Caco-2 (cell line): ENCODE data around the gene TRIM71. TPM values are rescaled to one million over a fixed set of nuclear protein-coding genes. Genes with fewer than 3 reads are reported as not detected.

Source experiments
- BruUV-seq: library from RNA; stranded (reverse); fragments of 400-500 nt; replicated peaks from 2 replicates; lab custom pipeline; 2021; lab: Mats Ljungman, UMichigan
- CTCF ChIA-PET: fragments of 300-600 bp; sonication (Branson Sonifier 250); formaldehyde crosslinking; loops from one replicate; lab custom pipeline; 2022; ENCODE audit warnings: antibody characterized with exemption; lab: Charles Lee
- POLR2A ChIA-PET: fragments of 300-600 bp; sonication (Branson Sonifier 250); formaldehyde crosslinking; loops from one replicate; lab custom pipeline; 2022; ENCODE audit warnings: antibody characterized with exemption; lab: Charles Lee
- DNase-seq, 2 experiments: peaks; one replicate each; pipeline versions ENCODE4 v3.0.0 to v3.0.0-alpha.2; 2020 to 2022
- H3K27me3 ChIP-seq: replicated peaks from 2 replicates; pipeline ENCODE4 v1.6.0; 2011; ENCODE audit warnings: low read length; ENCODE audit not compliant: control insufficient read depth, insufficient read depth
- H3K36me3 ChIP-seq: 2 replicates; pipeline ENCODE4 v1.5.1; 2011; ENCODE audit warnings: low read length; ENCODE audit not compliant: control insufficient read depth, insufficient read depth
- H3K4me1 ChIP-seq: fragments of 250-450 bp; sonication (Bioruptor Pico); 2 replicates; pipeline ENCODE4 v1.5.1; 2020; ENCODE audit warnings: mild to moderate bottlenecking
- H3K4me3 ChIP-seq: 2 replicates; pipeline ENCODE4 v1.5.1; 2011; ENCODE audit warnings: low read depth, mild to moderate bottlenecking, control low read depth, low read length
- H3K9me3 ChIP-seq: fragments of 250-450 bp; sonication (Bioruptor Pico); 2 replicates; pipeline ENCODE4 v1.5.1; 2020; ENCODE audit warnings: mild to moderate bottlenecking, moderate library complexity
- H3K27ac Mint-ChIP-seq: one replicate; pipeline ENCODE4 v1.8.0; 2022; ENCODE audit warnings: mixed read lengths; ENCODE audit not compliant: unreplicated experiment
- H3K27me3 Mint-ChIP-seq: one replicate; pipeline ENCODE4 v1.8.0; 2022; ENCODE audit warnings: mixed read lengths; ENCODE audit not compliant: insufficient read depth, unreplicated experiment
- H3K36me3 Mint-ChIP-seq: one replicate; pipeline ENCODE4 v1.8.0; 2022; ENCODE audit warnings: mild to moderate bottlenecking, mixed read lengths; ENCODE audit not compliant: insufficient read depth, unreplicated experiment
- H3K4me1 Mint-ChIP-seq: one replicate; pipeline ENCODE4 v1.8.0; 2022; ENCODE audit warnings: low read depth, mixed read lengths; ENCODE audit not compliant: unreplicated experiment
- H3K4me3 Mint-ChIP-seq: one replicate; pipeline ENCODE4 v1.8.0; 2022; ENCODE audit warnings: mild to moderate bottlenecking, moderate library complexity, mixed read lengths; ENCODE audit not compliant: unreplicated experiment
- H3K9me3 Mint-ChIP-seq: one replicate; pipeline ENCODE4 v1.8.0; 2022; ENCODE audit warnings: mixed read lengths; ENCODE audit not compliant: unreplicated experiment
- CTCF ChIP-seq, 2 experiments: fragments of 200-600 bp in 1 of 2; IDR thresholded peaks; 1 replicate in 1 of 2; 2 replicates in 1 of 2; pipeline versions ENCODE4 v1.5.1 to v1.8.0; 2011 to 2022; ENCODE audit warnings: antibody characterized with exemption in 1 of 2, control low read depth in 1 of 2, inconsistent platforms in 1 of 2, low read depth in 1 of 2, low read length in 1 of 2, mild to moderate bottlenecking in 1 of 2, moderate library complexity in 1 of 2; ENCODE audit not compliant: insufficient read depth in 1 of 2, severe bottlenecking in 1 of 2, unreplicated experiment in 1 of 2
- intact Hi-C: fragments of 100-400 bp; cut with micrococcal nuclease; formaldehyde crosslinking; loops from one replicate; pipeline ENCODE4 v1.10.0; 2022; ENCODE audit not compliant: unreplicated experiment
- total RNA-seq: library from RNA; stranded (reverse); gene quantifications from 2 replicates; pipeline ENCODE4 v1.2.3, GENCODE V29; 2022

TRIM71 gene
- total RNA-seq, 1 experiment from 2014 or later = 68.4 TPM

GRCh38 chr3:32819551-32820348 lies 2.0 kb downstream of the TRIM71 start:
- peak overlapping the region; percentile 75 for H3K27ac Mint-ChIP-seq
- no peaks in the 10 kb centered on the region for H3K9me3 ChIP-seq
- H3K36me3 Mint-ChIP-seq = peaks cover 72% of the 10 kb centered on the region
- ChIA-PET CTCF (interaction anchor here (1.1 to 1.6 kb wide), 2 partner anchors 26 to 38 kb away, joined by 3 read pairs; no protein-coding TSS in a partner anchor), POLR2A (interaction anchor here (0.5 kb wide), 1 partner anchor 36 kb away, joined by 11 read pairs; no protein-coding TSS in a partner anchor)
- peak overlapping the region; percentile 86 for H3K4me3 Mint-ChIP-seq
- no peaks in the 10 kb centered on the region for H3K27me3 Mint-ChIP-seq
- TF ChIP-seq CTCF (IDR thresholded peaks at IDR 0.05; ENCODE audit: insufficient read depth in 1 of 2, low read depth in 1 of 2, low read length in 1 of 2, severe bottlenecking in 1 of 2, unreplicated experiment in 1 of 2) = no peak
- H3K4me1 Mint-ChIP-seq = peaks cover 20% of the 10 kb centered on the region
- H3K9me3 Mint-ChIP-seq = no peaks in the 10 kb centered on the region
- H3K4me3 ChIP-seq = peak overlapping the region; percentile 78
- DNase-seq = peak; percentile 75 to 78
- peaks cover 4% of the 10 kb centered on the region; the same call in 1 of the 2 replicates for H3K36me3 ChIP-seq
- intact Hi-C loops = loop anchor here (1.0 to 5.0 kb wide), 4 partner anchors 21 to 113 kb away; no protein-coding TSS in a partner anchor
- H3K27me3 ChIP-seq = no peaks in the 10 kb centered on the region
- no TSS peak for BruUV-seq
- H3K4me1 ChIP-seq = peaks cover 43% of the 10 kb centered on the region

DNA sequence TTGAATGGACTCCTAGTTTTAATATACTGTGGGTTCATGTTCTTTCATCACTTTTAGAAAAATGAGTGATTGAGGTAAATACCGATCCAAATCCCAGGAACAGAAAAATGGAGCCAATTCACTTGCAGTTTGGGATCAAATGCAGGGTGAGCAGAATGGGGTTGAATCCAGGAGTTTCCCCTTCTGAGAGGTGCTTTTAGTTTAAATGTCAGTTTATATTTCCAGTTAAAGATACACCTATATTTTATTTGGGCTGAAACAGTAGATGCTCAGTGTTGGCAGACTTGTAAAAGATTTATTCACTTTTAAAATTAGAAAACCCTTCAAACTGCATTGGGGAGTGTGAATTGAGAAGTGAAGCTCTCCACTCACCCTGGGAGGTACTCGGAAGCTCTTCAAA lies 2.6 kb downstream of the TRIM71 start:
- Mint-ChIP-seq H3K36me3 (peaks cover 79% of the 10 kb centered on the region), H3K27me3 (no peaks in the 10 kb centered on the region), H3K9me3 (no peaks in the 10 kb centered on the region), H3K4me3 (peak overlapping the region; percentile 86), H3K4me1 (peaks cover 16% of the 10 kb centered on the region), H3K27ac (peak overlapping the region; percentile 75)
- Histone ChIP-seq H3K4me1 (peaks cover 43% of the 10 kb centered on the region), H3K36me3 (peaks cover 4% of the 10 kb centered on the region; the same call in 1 of the 2 replicates), H3K9me3 (no peaks in the 10 kb centered on the region), H3K4me3 (peak overlapping the region; percentile 78), H3K27me3 (no peaks in the 10 kb centered on the region)
- no peak for DNase-seq
- TSS peak; percentile 9 for BruUV-seq
- ChIA-PET CTCF (interaction anchor here (0.7 to 1.6 kb wide), 3 partner anchors 14 to 39 kb away, joined by 3 read pairs; no protein-coding TSS in a partner anchor), POLR2A (interaction anchor here (0.5 kb wide), 1 partner anchor 37 kb away, joined by 11 read pairs; no protein-coding TSS in a partner anchor)
- intact Hi-C loops = loop anchor here (1.0 to 5.0 kb wide), 2 partner anchors 20 to 37 kb away; no protein-coding TSS in a partner anchor
- TF ChIP-seq CTCF (IDR thresholded peaks at IDR 0.05; ENCODE audit: insufficient read depth in 1 of 2, low read depth in 1 of 2, low read length in 1 of 2, severe bottlenecking in 1 of 2, unreplicated experiment in 1 of 2) = no peak

DNA sequence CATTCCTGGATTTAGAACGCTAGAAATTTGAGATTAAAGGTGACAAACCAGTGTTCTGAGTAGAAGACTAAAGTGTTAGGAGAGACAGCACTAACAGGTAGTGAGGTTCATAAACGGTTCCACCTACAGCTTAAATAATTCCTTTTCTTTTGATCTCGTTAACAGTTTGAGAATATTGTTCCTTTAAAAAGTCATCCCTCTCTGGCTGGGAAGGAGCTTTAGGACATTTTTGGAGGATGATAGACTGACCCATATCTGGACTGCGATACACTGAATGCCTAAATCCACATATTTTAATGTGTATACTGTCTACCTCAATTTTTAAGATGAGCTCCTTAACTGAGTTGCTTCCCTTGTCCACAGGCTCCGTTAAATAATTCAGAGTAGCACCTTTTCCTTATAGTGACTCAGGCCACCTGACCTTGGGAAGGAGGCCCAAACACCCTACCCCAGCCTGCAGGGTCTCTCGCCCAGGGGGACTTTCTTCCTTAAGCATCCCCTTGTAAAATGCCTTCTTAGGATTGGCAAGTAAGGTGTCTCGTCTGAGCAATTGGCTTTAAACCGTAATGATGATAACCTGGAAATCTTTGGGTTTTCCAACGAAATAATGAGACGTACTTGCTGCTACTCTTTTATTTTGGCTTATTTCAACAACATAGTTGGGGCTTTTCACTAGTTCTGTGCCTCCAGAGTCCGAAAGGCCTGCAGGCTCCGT lies 3.3 kb downstream of the TRIM71 start:
- ChIA-PET POLR2A (no interaction called here), CTCF (interaction anchor here (0.6 to 1.6 kb wide), 4 partner anchors 13 to 253 kb away, joined by 3 to 4 read pairs (median 3); no protein-coding TSS in a partner anchor)
- peak overlapping the region; percentile 78 for H3K4me3 ChIP-seq
- H3K27me3 ChIP-seq = no peaks in the 10 kb centered on the region
- H3K36me3 ChIP-seq = peaks cover 4% of the 10 kb centered on the region; the same call in 1 of the 2 replicates
- BruUV-seq = no TSS peak
- intact Hi-C loops = loop anchor here (1.0 to 5.0 kb wide), 2 partner anchors 19 to 36 kb away; no protein-coding TSS in a partner anchor
- DNase-seq = no peak
- H3K4me1 ChIP-seq = peaks cover 43% of the 10 kb centered on the region
- Mint-ChIP-seq H3K36me3 (peaks cover 86% of the 10 kb centered on the region), H3K27me3 (no peaks in the 10 kb centered on the region), H3K9me3 (no peaks in the 10 kb centered on the region), H3K4me3 (peak overlapping the region; percentile 86), H3K27ac (peak overlapping the region; percentile 7), H3K4me1 (peaks cover 17% of the 10 kb centered on the region)
- TF ChIP-seq CTCF (IDR thresholded peaks at IDR 0.05; ENCODE audit: insufficient read depth in 1 of 2, low read depth in 1 of 2, low read length in 1 of 2, severe bottlenecking in 1 of 2, unreplicated experiment in 1 of 2) = no peak
- H3K9me3 ChIP-seq = no peaks in the 10 kb centered on the region
